ENCODE results near the gene CBR4. TPM values are rescaled to one million over a fixed set of nuclear protein-coding genes. Genes with fewer than 3 reads are reported as not detected.

Gene CBR4
- polyA plus RNA-seq, 1 donor (not counting 4 experiments of a cell fraction or from before 2014, with no cell fraction given), result 9.1 TPM

GRCh38 chr4:169030562-169030982 lies 20.5 kb upstream of the CBR4 start:
- Histone ChIP-seq H3K79me2 (ENCODE audit: control insufficient read depth, insufficient read depth, low read length) (no peaks in the 10 kb centered on the region), H3K36me3 (ENCODE audit: control insufficient read depth in 2 of 2, extremely low read depth in 1 of 2, insufficient read depth in 2 of 2, low read length in 2 of 2) (no peaks in the 10 kb centered on the region), H2AFZ (ENCODE audit: control insufficient read depth, low read length) (peak overlapping the region; percentile 17), H3K9ac (ENCODE audit: control insufficient read depth, extremely low read depth, insufficient read depth, low read length) (no peak overlapping the region), H3K27ac (ENCODE audit: control insufficient read depth, insufficient read depth, low read length) (no peak overlapping the region), H3K4me2 (ENCODE audit: control insufficient read depth, extremely low read depth, insufficient read depth, low read depth, low read length) (peak overlapping the region; percentile 53), H3K9me3 (ENCODE audit: control insufficient read depth, low read depth, low read length) (no peaks in the 10 kb centered on the region), H3K4me1 (ENCODE audit: control insufficient read depth, extremely low read depth, insufficient read depth, low read length) (peaks cover 21% of the 10 kb centered on the region), H3K4me3 (ENCODE audit: control insufficient read depth in 2 of 3, extremely low read depth in 1 of 3, insufficient read depth in 2 of 3, low read depth in 1 of 3, low read length in 3 of 3) (peak overlapping the region in 1 of 3 experiments; percentile 21), H3K27me3 (ENCODE audit: control insufficient read depth, extremely low read depth, insufficient read depth, low read length) (no peaks in the 10 kb centered on the region), H4K20me1 (ENCODE audit: control insufficient read depth, extremely low read depth, insufficient read depth, low read length) (no peaks in the 10 kb centered on the region), H3K9me1 (ENCODE audit: control insufficient read depth, extremely low read depth, insufficient read depth, low read length) (no peaks in the 10 kb centered on the region)
- TF ChIP-seq EZH2 (IDR thresholded peaks at IDR 0.05; ENCODE audit: low read length) (no peak), CTCF (optimal IDR thresholded peaks at IDR 0.05 in 1 of 3, IDR thresholded peaks at IDR 0.05 in 1 of 3, conservative IDR thresholded peaks at IDR 0.05 in 1 of 3; ENCODE audit: extremely low read depth in 1 of 3, insufficient read depth in 2 of 3, low read length in 3 of 3) (no peak)
- dilution Hi-C loops (cut with MboI; ENCODE audit: extremely low pct_ligation_motif_present, low sequenced_read_pairs), result no loop called here
- DNase-seq (ENCODE audit: low read depth, low spot score) (no peak), FAIRE-seq (peak; percentile 44)

GRCh38 chr4:169029947-169030346 lies 19.9 kb upstream of the CBR4 start:
- no peak overlapping the region for H2AFZ ChIP-seq (ENCODE audit: control insufficient read depth, low read length)
- no peaks in the 10 kb centered on the region for H3K27me3 ChIP-seq (ENCODE audit: control insufficient read depth, extremely low read depth, insufficient read depth, low read length)
- DNase-seq (ENCODE audit: low read depth, low spot score) (no peak), FAIRE-seq (no peak)
- H3K4me1 ChIP-seq (ENCODE audit: control insufficient read depth, extremely low read depth, insufficient read depth, low read length), result peaks cover 27% of the 10 kb centered on the region
- no peaks in the 10 kb centered on the region for H3K36me3 ChIP-seq (ENCODE audit: control insufficient read depth in 2 of 2, extremely low read depth in 1 of 2, insufficient read depth in 2 of 2, low read length in 2 of 2)
- no peak overlapping the region for H3K9ac ChIP-seq (ENCODE audit: control insufficient read depth, extremely low read depth, insufficient read depth, low read length)
- no peaks in the 10 kb centered on the region for H3K79me2 ChIP-seq (ENCODE audit: control insufficient read depth, insufficient read depth, low read length)
- dilution Hi-C loops (cut with MboI; ENCODE audit: extremely low pct_ligation_motif_present, low sequenced_read_pairs), result no loop called here
- H4K20me1 ChIP-seq (ENCODE audit: control insufficient read depth, extremely low read depth, insufficient read depth, low read length), result no peaks in the 10 kb centered on the region
- no peak overlapping the region for H3K4me2 ChIP-seq (ENCODE audit: control insufficient read depth, extremely low read depth, insufficient read depth, low read depth, low read length)
- no peak overlapping the region for H3K4me3 ChIP-seq (ENCODE audit: control insufficient read depth in 2 of 3, extremely low read depth in 1 of 3, insufficient read depth in 2 of 3, low read depth in 1 of 3, low read length in 3 of 3)
- no peaks in the 10 kb centered on the region for H3K9me3 ChIP-seq (ENCODE audit: control insufficient read depth, low read depth, low read length)
- H3K27ac ChIP-seq (ENCODE audit: control insufficient read depth, insufficient read depth, low read length), result no peak overlapping the region
- no peak for TF ChIP-seq CTCF (optimal IDR thresholded peaks at IDR 0.05 in 1 of 3, IDR thresholded peaks at IDR 0.05 in 1 of 3, conservative IDR thresholded peaks at IDR 0.05 in 1 of 3; ENCODE audit: extremely low read depth in 1 of 3, insufficient read depth in 2 of 3, low read length in 3 of 3)
- TF ChIP-seq EZH2 (IDR thresholded peaks at IDR 0.05; ENCODE audit: low read length), result no peak
- H3K9me1 ChIP-seq (ENCODE audit: control insufficient read depth, extremely low read depth, insufficient read depth, low read length), result no peaks in the 10 kb centered on the region
